Sigmoid colon (tissue), 7 donors: ENCODE data around the gene PTPRD. TPM values are rescaled to one million over a fixed set of nuclear protein-coding genes. Genes with fewer than 3 reads are reported as not detected.

ENCODE experiments used
- DNase-seq: peaks from one replicate; pipeline ENCODE4 v3.0.0-alpha.2; 2019
- H3K27ac ChIP-seq, 4 donors: fragments of 200-600 bp; sonication (generic); one replicate each; pipeline ENCODE4 v1.5.1; 2016 to 2019; ENCODE audit warnings: mild to moderate bottlenecking in 1 of 4
- H3K27me3 ChIP-seq, 3 donors: fragments of 200-600 bp; sonication (generic); one replicate each; pipeline ENCODE4 v1.5.1; 2019; ENCODE audit warnings: mild to moderate bottlenecking in 1 of 3
- H3K36me3 ChIP-seq, 4 donors: fragments of 200-600 bp; sonication (generic); one replicate each; pipeline ENCODE4 v1.5.1; 2016 to 2019
- H3K4me1 ChIP-seq, 4 donors: fragments of 200-600 bp; sonication (generic); one replicate each; pipeline ENCODE4 v1.5.1; 2017 to 2019
- H3K4me3 ChIP-seq, 4 donors: fragments of 200-600 bp; sonication (generic); one replicate each; pipeline ENCODE4 v1.5.1; 2017 to 2019; ENCODE audit warnings: mild to moderate bottlenecking in 2 of 4, moderate library complexity in 1 of 4
- H3K9me3 ChIP-seq, 4 donors: fragments of 200-600 bp in 3 of 4; sonication (generic) in 3 of 4; one replicate each; pipeline versions ENCODE4 v1.5.1 to v1.6.1; 2013 to 2019
- CTCF ChIP-seq, 4 experiments: fragments of 450-650 bp in 3 of 4; fragments of 200-600 bp in 1 of 4; IDR thresholded peaks; one replicate each; pipeline ENCODE4 v1.5.1; 2016 to 2019; ENCODE audit warnings: antibody characterized with exemption in 4 of 4, mild to moderate bottlenecking in 3 of 4, moderate library complexity in 2 of 4
- EP300 ChIP-seq, 4 donors: sonication (generic); formaldehyde crosslinking; IDR thresholded peaks; one replicate each; pipeline ENCODE4 v1.6.1; 2017; ENCODE audit warnings: antibody characterized with exemption in 4 of 4
- POLR2A ChIP-seq, 2 donors: fragments of 450-650 bp; IDR thresholded peaks; one replicate each; pipeline ENCODE4 v1.6.1; 2016; ENCODE audit warnings: antibody characterized with exemption in 2 of 2, mild to moderate bottlenecking in 2 of 2, moderate library complexity in 2 of 2
- POLR2AphosphoS5 ChIP-seq, 4 donors: sonication (generic); formaldehyde crosslinking; IDR thresholded peaks; one replicate each; pipeline ENCODE4 v1.6.1; 2017; ENCODE audit warnings: antibody characterized with exemption in 4 of 4
- WGBS, 2 donors: extraction: QIAGEN DNeasy Blood & Tissue Kit; methylation state at CpG; one replicate each; pipeline ENCODE4 v1.1.7; 2013; 5-methylcytosine and 5-hydroxymethylcytosine counted together
- intact Hi-C: fragments of 100-400 bp; cut with DNase I; formaldehyde crosslinking; loops from one replicate; pipeline ENCODE4 v1.15.1; 2023
- polyA plus RNA-seq, 3 donors: library from polyadenylated mRNA; stranded (reverse); fragments of 200-250 nt; gene quantifications; one replicate each; pipeline ENCODE4 v1.2.3, GENCODE V29; 2013
- total RNA-seq, 4 donors: library from RNA; depleted of rRNA; stranded (reverse); fragments of >200 nt; gene quantifications; one replicate each; pipeline ENCODE4 v1.1.0, GENCODE V29; 2016
- donor health status: healthy with polysubstance abuse.
- donor health status: Bipolar disorder and iron deficiency.
- donor health status: healthy.

Gene PTPRD
- total and polyA plus RNA-seq, 7 donors, result 1.2 to 18.3 (median 6.3) TPM

GRCh38 chr9:8844549-8844948, 1768.3 kb downstream of the PTPRD start:
- TF ChIP-seq EP300 (IDR thresholded peaks at IDR 0.05) (no peak), POLR2A (IDR thresholded peaks at IDR 0.05) (no peak)
- H3K27me3 ChIP-seq, result peaks cover 0 to 2% (median 0%) of the 10 kb centered on the region in 3 donors
- DNase-seq, result no peak
- H3K4me3 ChIP-seq, result no peak overlapping the region
- H3K9me3 ChIP-seq, result no peaks in the 10 kb centered on the region
- no peaks in the 10 kb centered on the region for H3K4me1 ChIP-seq
- H3K27ac ChIP-seq, result no peak overlapping the region
- H3K36me3 ChIP-seq, result no peaks in the 10 kb centered on the region
- intact Hi-C loops, result no loop called here

GRCh38 chr9:8842402-8843193, 1770.2 kb downstream of the PTPRD start:
- H3K9me3 ChIP-seq, result no peaks in the 10 kb centered on the region
- H3K27me3 ChIP-seq, result no peaks in the 10 kb centered on the region
- TF ChIP-seq POLR2A (IDR thresholded peaks at IDR 0.05) (no peak), CTCF (IDR thresholded peaks at IDR 0.05) (no peak), POLR2AphosphoS5 (IDR thresholded peaks at IDR 0.05) (no peak), EP300 (IDR thresholded peaks at IDR 0.05) (no peak)
- intact Hi-C loops, result no loop called here
- 91 to 95% methylated on average over 5 of the region's 5 CpGs for WGBS, 2 donors
- no peaks in the 10 kb centered on the region for H3K36me3 ChIP-seq
- no peak overlapping the region for H3K27ac ChIP-seq
- H3K4me1 ChIP-seq, result no peaks in the 10 kb centered on the region
- no peak overlapping the region for H3K4me3 ChIP-seq
- no peak for DNase-seq

- intact Hi-C loops, result no loop called here
- TF ChIP-seq POLR2AphosphoS5 (IDR thresholded peaks at IDR 0.05) (no peak), EP300 (IDR thresholded peaks at IDR 0.05) (no peak)
- Histone ChIP-seq H3K4me3 (no peak overlapping the region), H3K36me3 (no peaks in the 10 kb centered on the region), H3K4me1 (no peaks in the 10 kb centered on the region), H3K27ac (no peak overlapping the region), H3K27me3 (no peaks in the 10 kb centered on the region), H3K9me3 (no peaks in the 10 kb centered on the region)
- WGBS, 2 donors, result 88 to 91% methylated on average over 3 of the region's 3 CpGs
- no peak for DNase-seq
Measured at GRCh38 chr9:8838136-8838535, 1774.7 kb downstream of the PTPRD start.

- intact Hi-C loops, result no loop called here
- no peak for DNase-seq
Measured at GRCh38 chr9:8835291-8835690, 1777.5 kb downstream of the PTPRD start.

GRCh38 chr9:8832955-8833354, 1779.8 kb downstream of the PTPRD start:
- Histone ChIP-seq H3K4me3 (no peak overlapping the region), H3K27ac (no peak overlapping the region), H3K36me3 (no peaks in the 10 kb centered on the region), H3K9me3 (no peaks in the 10 kb centered on the region), H3K27me3 (no peaks in the 10 kb centered on the region), H3K4me1 (no peaks in the 10 kb centered on the region)
- DNase-seq, result no peak
- intact Hi-C loops, result no loop called here
- 84 to 91% methylated on average over 1 of the region's 1 CpG for WGBS, 2 donors
- TF ChIP-seq POLR2A (IDR thresholded peaks at IDR 0.05) (no peak), POLR2AphosphoS5 (IDR thresholded peaks at IDR 0.05) (no peak)

More at GRCh38 chr9:8835291-8835690, 1777.5 kb downstream of the PTPRD start:
- Histone ChIP-seq H3K27ac (no peak overlapping the region), H3K9me3 (no peaks in the 10 kb centered on the region), H3K27me3 (no peaks in the 10 kb centered on the region), H3K36me3 (no peaks in the 10 kb centered on the region), H3K4me1 (no peaks in the 10 kb centered on the region), H3K4me3 (no peak overlapping the region)
- TF ChIP-seq EP300 (IDR thresholded peaks at IDR 0.05), result no peak
- TF ChIP-seq POLR2AphosphoS5 (IDR thresholded peaks at IDR 0.05), result no peak
- TF ChIP-seq POLR2A (IDR thresholded peaks at IDR 0.05), result no peak
- 93 to 95% methylated on average over 3 of the region's 3 CpGs for WGBS, 2 donors

GRCh38 chr9:8832386-8832785, 1780.4 kb downstream of the PTPRD start:
- no peak for DNase-seq
- WGBS, 2 donors, result 32 to 67% methylated on average over 1 of the region's 1 CpG
- Histone ChIP-seq H3K4me3 (no peak overlapping the region), H3K27ac (no peak overlapping the region), H3K27me3 (no peaks in the 10 kb centered on the region), H3K9me3 (no peaks in the 10 kb centered on the region), H3K4me1 (no peaks in the 10 kb centered on the region), H3K36me3 (no peaks in the 10 kb centered on the region)
- intact Hi-C loops, result no loop called here
- TF ChIP-seq EP300 (IDR thresholded peaks at IDR 0.05) (no peak), POLR2A (IDR thresholded peaks at IDR 0.05) (no peak), CTCF (IDR thresholded peaks at IDR 0.05) (no peak), POLR2AphosphoS5 (IDR thresholded peaks at IDR 0.05) (no peak)
